Heart left ventricle (tissue), 13 donors: ENCODE measurements around the gene TRAPPC14.

Experiments
- CTCF ChIP-seq, 12 donors: fragments of 200-600 bp; sonication (generic) in 4 of 12; IDR thresholded peaks; one replicate each; pipeline versions ENCODE4 v1.5.0 to v1.8.0; 2018 to 2022; ENCODE audit warnings: antibody characterized with exemption in 12 of 12, mild to moderate bottlenecking in 5 of 12
- POLR2A ChIP-seq, 2 donors: fragments of 450-650 bp; IDR thresholded peaks; one replicate each; pipeline ENCODE4 v1.6.1; 2017; ENCODE audit warnings: antibody characterized with exemption in 2 of 2, mild to moderate bottlenecking in 2 of 2, moderate library complexity in 2 of 2
- donor health status: ischemic (EF 13 %, LVEDD 7.1; RV severe dilation, severe dysfunction).
- donor health status: DM: no; HTN: yes; CAD: no.
- donor health status: DM: no; HTN: no; CAD: no.
- donor health status: ischemic (EF 25% LVEDD 6.9; RV normal size, moderate dysfunction).
- donor health status: ischemic (EF 25% LVEDD 5.7; RV mildly dilated, moderate dysfunction).
- donor health status: ischemic (EF 35%, LVEDD 5.7; RV mildly dilated, moderate dysfunction).
- donor health status: nonischemic (EF 11% LVEDD 7.7; RV severe dilation, severe dysfunction).
- donor health status: DM: yes; HTN: yes; CAD: no.
- donor health status: PGD.
- donor health status: ischemic (EF 29% LVEDD 5.4; RV normal size, mild dysfunction).
- donor health status: nonischemic (EF 23%, LVEDD 6.1; RV moderate dilation, normal function).

- TF ChIP-seq CTCF (IDR thresholded peaks at IDR 0.05), result no peak
- no peak for TF ChIP-seq POLR2A (IDR thresholded peaks at IDR 0.05)
Measured at GRCh38 chr7:100167912-100168323, 9.4 kb upstream of the TRAPPC14 start.
